HG03457 (cell line): ENCODE measurements around the gene NUTF2.
"Not testable (repeated sequence)": the region's sequence is repeated elsewhere in the genome, so short reads cannot be mapped to it uniquely, and the experiment has no call there.

Source experiments
- ATAC-seq: cut with Tn5 transposase; IDR thresholded peaks from one replicate; pipeline ENCODE4 v1.9.1; 2021; ENCODE audit warnings: moderate number of reproducible peaks; ENCODE audit not compliant: unreplicated experiment

NUTF2 gene

DNA sequence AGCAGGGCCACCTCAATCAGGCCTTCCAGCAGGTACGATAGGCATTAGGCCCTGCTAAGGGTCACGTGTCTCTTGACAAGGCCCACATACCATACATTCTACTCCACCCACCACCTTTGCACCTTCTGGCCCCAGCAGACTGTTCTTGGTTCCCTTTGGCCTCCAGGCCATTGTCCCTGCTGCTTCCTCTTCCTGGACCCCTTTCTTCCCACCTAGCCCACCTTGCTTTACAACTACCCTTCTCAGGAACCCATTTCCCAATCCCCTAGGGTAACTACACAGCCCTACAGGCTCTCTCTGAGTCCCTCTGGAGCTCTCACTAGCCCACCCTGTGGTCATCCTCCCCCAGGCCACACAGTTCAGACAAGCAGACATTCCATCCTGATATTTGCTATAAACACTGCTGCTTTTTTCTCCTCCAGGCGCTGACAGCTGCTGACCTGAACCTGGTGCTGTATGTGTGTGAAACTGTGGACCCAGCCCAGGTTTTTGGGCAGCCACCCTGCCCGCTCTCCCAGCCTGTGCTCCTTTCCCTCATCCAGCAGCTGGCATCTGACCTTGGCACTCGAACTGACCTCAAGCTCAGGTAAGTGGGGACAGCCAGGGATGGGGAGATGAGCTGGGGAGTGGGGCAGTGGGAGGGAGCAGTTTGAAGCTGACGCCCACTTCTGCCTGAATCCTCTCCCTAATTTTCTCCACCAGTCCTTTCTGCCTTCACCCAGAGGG is 36.6 kb downstream of the NUTF2 start:
- ATAC-seq = no peak

DNA sequence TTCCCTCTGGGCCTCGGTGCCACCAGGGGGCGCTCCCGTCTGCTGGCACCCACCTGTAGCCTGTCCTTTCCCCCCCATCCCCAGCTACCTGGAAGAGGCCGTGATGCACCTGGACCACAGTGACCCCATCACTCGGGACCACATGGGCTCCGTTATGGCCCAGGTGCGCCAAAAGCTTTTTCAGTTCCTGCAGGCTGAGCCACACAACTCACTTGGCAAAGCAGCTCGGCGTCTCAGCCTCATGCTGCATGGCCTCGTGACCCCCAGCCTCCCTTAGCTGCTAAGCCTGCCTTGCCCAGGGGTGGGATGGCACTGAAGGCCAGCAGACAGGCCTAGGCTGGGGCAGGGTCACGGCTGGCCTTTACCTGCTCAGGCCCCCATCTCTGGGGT is 37.1 kb downstream of the NUTF2 start:
- no peak for ATAC-seq

DNA sequence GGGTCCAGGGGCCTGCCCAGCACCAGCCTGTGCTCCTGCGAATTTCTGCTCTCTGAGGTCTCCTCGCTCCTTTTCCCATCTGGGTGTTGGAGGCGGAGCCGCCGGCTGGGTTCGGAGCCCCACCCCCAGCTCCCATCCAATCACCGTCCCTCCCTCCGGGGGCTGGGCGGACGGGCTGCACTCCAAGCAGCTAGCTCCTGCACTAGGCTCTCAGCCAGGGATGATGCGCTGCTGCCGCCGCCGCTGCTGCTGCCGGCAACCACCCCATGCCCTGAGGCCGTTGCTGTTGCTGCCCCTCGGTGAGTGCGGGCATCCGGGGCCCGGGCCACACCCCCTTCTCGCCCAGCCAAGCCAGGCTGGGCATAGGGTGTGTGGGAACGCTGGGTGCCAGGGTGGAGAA is 38.0 kb downstream of the NUTF2 start, which contains the start of gene NRN1L:
Gene NRN1L, plus strand, starts transcription at position 202 of the 400 bp plus-strand sequence. Its CDS starts 19 bp downstream, at position 221.
- ATAC-seq = no peak

DNA sequence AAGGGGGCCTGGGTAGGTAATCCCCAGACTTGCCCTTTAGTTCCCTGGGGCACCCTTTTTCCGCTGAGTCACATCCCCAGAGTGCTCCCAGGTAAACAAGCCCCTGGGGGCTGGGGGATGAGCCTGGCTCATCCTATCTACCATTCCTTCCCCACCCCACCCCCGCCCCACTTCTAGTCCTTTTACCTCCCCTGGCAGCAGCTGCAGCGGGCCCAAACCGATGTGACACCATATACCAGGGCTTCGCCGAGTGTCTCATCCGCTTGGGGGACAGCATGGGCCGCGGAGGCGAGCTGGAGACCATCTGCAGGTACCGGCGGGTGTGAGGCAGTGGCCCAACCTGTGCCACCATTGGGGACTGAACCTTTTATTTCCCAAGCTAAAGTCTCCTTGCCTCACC is 38.8 kb downstream of the NUTF2 start:
- no peak for ATAC-seq

DNA sequence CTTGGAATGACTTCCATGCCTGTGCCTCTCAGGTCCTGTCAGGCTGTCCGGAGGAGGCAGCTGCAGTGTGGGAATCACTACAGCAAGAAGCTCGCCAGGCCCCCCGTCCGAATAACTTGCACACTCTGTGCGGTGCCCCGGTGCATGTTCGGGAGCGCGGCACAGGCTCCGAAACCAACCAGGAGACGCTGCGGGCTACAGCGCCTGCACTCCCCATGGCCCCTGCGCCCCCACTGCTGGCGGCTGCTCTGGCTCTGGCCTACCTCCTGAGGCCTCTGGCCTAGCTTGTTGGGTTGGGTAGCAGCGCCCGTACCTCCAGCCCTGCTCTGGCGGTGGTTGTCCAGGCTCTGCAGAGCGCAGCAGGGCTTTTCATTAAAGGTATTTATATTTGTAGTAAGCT is 39.2 kb downstream of the NUTF2 start:
- no peak for ATAC-seq

DNA sequence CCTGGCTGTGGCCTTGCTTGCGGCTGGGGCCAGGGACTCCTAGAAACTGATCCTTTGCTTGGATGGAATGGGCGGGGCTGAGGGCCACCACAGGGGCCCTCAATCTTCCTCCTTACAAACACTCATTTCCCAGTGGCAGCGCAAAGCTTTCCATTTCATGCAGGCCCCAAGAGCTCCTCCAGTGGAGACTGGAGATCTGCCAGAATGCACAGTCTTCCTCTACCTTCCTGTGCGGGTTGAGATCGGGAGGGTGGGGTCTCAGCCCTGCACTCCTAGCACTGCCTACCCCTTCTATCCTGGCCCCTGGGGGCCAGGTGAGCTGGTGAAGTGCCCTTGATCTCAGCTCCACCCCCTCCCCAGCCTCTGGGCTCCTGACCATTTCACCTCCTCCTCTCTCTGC is 39.7 kb downstream of the NUTF2 start:
- no peak for ATAC-seq

DNA sequence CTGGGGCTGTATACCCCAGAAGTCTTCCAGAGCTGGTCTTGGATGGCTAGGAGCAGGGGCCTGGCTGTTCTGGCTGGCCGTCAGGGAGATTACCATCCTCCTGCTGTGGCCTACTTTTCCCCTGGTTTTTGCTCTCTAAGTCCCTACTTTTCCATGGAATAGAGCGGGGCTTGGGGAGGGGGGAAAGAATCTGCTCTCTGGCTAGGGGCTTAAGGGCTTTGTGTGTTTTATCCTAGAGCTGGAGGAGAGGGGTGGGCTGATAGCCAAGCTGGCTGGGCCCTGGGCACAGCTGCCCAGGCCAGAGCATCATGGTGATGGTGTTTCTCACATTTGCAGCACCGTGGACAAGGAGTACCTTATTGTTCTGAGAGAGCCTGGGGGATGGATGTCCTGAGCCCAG is 41.6 kb downstream of the NUTF2 start:
- ATAC-seq = no peak

DNA sequence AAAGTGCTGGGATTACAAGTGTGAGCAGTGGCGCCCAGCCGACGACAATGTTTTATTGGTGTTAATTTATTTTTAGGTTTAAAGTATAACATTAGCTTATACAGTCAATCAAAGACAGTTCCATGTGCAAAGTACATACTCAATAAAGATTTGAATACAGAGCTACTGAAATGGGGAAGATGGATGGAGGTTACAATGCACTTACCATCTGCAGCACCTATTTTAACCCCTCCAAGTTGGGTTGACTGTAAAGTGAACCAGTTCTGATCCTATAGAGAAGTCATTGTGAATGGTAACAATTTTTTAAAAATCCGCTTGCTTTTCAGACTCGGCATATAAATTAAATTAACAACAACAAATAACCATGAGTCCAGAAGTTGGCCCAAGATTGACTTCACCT is 45.6 kb downstream of the NUTF2 start:
- no peak for ATAC-seq

DNA sequence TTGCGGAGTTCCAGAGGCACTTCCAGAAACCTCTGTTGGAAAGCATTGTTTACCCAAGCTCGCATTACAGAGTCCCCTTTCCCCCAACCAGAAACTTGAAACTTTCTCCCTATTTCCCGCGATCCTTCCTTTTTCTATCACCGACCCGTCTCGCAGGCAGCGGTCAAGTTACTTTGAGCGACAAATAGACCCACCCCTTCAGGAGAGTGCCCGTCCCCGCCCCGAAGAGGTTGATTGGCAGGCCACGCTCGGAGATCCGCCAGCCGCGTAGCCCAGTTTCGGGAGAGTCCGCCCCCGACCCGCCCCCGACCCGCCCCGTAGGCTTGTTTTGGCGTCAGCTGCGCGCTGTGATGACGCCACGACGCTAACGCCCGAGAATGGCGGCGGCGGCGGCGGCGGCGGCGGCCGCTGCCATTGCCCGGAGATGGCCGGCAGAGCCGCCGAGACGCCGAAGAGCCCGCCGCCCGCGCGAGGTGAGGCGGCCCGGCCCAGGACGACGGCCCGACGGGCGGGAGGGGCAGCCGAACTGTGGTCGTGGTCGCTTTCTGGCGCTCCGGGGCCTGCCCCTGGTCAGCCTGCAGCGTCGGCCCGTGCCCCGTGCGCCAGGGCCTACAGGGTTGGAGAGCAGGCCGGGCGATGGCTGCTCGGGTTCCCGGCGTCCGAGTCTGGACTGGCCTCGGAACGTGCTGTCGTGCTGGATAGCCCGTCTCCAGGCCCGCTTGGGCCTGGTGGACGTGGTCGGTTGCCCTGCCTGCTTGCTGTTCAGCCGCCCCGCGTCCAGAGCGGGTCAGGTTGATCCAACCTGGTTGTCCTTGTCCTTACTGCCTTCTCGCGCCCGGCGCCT is 46.4 kb downstream of the NUTF2 start, which contains the start of gene PSKH1:
Gene PSKH1, plus strand, starts transcription at position 356 of the 844 bp plus-strand sequence. CDS start 15,496 bp downstream, outside the sequence.
- ATAC-seq = peak; percentile 76

DNA sequence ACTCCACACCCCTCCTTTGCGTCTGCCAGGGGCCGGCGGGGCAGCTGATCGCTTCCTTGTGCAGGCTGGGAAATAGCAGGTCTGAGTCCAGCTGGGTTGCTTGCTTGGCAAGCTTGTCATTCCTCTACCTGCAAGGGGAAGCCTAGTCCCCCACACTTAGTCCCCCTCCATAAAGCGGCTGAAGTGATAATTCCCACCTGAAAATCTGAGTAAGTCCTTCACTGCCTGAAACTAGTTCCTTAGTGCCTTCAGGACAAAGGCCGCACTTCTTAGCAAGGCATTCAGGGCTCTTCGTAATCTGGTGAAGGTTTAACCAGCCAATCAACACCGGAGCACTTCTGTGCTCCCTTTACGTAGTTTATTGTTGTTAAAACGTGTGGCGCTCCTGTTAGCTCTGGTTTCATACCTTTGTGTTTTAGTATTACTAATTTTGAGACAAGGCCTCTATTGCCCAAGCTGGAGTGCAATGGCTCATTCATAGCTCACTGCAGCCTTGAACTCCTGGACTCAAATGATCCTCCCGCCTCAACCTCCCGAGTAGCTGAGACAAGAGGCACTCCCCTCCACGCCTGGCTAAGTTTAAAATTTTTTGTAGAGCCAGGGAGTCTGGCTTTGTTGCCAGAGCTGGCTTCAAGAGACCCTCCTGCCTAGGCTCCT is 47.1 kb downstream of the NUTF2 start:
- no peak for ATAC-seq

DNA sequence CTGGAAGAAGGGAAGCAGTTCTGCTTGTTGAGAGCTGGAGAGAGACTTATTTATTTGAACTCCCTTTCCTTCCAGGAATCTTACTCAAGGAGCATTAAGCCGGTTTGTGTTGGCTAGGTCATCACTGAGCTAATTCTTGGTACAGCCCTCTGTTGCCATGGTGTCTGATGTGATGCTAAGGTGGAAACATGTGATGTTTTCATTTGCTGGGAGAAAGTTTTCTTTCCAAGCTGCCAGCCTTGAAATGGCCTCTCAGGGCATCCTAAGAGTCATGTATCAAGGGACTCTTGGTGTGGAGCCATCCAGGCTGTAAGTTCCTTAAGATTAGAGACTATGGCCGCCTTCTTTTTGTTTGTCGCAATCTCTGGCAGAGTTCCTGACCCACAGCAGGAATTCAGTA is 50.5 kb downstream of the NUTF2 start:
- ATAC-seq = no peak

DNA sequence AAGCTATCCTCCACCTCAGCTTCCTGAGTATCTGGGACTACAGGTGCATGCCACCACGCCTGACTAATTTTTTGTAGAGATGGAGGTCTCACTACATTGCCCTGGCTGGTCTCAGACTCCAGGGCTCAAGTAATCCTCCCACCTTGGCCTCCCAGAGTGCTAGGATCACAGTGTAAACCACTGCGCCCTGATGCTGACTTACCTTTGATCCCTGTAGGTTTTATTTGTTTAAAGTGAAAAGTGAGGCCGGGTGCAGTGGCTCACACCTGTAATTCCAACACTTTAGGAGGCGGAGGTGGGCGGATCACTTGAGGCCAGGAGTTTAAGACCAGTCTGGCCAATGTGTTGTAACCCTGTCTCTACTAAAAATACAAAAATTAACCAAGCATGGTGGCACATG is 55.0 kb downstream of the NUTF2 start:
- no peak for ATAC-seq

DNA sequence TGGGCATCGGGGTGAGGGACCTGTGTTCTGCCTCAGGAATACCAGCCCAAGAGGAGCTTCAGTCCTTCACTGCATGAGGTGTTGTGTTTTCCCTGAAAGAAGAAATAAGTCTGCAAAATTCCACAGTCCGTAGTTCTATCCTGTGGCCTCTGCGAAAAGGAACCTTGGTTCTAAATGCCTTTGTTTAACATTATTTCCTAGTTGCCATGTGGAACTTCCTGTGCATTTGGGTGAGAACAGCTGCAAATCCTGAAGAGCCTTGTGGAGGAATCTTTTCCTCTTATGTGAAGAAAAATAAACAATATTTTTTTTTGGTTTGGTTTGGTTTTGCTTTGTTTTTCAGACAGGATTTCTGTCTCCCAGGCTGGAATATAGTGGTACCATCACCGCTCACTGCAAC is 56.1 kb downstream of the NUTF2 start:
- no peak for ATAC-seq

DNA sequence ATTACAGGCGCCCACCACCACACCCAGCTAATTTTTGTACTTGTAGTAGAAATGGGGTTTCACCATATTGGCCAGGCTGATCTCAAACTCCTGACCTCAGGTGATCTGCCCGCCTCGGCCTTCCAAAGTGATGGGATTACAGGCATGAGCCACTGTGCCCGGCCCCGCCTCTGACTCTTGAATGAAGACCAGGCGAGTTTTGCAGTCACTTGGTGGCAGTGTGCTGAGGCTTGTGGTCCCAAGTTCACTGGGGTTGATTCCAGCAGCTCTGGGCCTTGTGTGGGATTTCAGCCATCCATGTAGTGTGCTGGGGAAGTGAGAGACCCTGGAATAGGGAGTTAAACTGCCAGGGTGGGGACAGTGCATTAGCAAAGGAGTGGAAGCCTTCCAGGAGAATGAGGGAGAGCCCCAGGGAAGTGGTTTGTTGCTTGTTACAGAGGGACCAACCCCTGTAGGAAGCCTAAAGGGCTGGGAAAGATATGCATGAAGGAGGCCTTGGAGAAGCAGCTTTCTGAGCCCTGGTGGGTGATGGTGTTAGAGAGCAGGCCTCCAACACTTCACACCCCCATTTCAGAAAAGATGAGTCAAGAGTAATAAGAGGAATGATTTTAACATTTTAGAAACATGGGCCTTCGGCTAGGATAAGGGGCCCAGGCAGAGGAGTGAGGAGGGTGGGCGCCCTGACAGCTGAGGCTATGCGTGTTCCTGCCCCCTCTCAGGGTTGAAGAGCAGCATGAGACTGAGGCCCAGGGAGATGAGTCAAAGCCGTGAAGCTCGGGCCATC is 60.9 kb downstream of the NUTF2 start:
- ATAC-seq = no peak

DNA sequence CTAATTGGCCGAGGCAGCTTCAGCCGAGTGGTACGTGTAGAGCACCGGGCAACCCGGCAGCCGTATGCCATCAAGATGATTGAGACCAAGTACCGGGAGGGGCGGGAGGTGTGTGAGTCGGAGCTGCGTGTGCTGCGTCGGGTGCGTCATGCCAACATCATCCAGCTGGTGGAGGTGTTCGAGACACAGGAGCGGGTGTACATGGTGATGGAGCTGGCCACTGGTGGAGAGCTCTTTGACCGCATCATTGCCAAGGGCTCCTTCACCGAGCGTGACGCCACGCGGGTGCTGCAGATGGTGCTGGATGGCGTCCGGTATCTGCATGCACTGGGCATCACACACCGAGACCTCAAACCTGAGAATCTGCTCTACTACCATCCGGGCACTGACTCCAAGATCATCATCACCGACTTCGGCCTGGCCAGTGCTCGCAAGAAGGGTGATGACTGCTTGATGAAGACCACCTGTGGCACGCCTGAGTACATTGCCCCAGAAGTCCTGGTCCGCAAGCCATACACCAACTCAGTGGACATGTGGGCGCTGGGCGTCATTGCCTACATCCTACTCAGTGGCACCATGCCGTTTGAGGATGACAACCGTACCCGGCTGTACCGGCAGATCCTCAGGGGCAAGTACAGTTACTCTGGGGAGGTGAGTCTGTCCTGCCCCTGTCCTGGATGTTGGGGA is 62.5 kb downstream of the NUTF2 start:
- no peak for ATAC-seq

DNA sequence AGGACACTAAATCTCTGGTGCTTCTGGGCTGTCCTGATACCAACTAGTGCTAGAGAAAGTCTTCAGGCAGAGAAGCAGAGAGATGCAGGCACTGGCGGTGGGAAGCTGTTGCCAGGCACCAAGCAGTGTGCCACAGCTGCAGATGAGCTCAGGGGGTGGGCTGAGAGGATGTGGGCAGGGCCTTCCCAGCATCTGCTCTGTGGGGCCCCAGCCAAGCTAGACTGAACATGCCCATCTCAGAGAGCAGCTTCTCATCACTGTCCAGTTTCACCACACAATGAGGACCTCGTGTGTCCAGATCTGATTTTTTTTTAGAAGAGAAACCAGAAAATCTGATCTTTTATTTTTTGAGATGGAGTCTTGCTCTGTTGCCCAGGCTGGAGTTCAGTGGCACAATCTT is 63.4 kb downstream of the NUTF2 start:
- ATAC-seq = no peak

DNA sequence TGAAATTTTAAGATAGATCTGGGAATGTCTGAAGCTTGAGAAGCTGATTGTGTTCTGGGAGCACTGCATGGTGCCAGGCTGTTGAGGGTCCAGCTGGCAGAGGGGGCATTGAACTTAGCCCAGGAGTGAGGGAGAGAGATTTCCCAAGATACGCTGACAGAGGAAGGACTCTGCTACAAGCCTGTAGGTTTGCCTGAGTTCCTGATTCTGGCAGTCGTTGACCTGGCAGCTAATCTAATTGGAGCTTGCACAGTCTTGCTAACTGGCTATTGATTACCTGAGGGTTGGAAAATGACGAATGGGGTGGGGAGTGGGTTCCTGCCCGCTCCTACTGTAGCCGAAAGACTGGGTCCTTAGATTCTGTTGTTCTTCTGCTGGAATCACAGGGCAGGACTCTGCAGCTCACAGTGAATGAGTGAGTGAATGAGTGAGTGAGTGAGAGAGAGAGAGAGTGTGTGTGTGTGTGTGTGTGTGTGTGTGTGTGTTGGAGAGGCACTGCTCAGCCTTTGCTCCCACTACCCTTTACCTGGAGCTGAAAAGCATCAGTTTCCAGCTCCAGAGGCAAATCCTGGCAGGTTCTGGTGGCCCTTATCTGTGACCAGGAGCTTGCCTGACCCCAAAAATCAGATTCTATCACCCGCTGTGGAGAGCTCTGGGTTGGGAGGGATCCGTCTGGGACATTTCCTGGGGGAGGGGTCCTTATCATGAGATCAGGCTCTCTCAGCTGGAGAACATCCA is 68.2 kb downstream of the NUTF2 start:
- no peak for ATAC-seq

DNA sequence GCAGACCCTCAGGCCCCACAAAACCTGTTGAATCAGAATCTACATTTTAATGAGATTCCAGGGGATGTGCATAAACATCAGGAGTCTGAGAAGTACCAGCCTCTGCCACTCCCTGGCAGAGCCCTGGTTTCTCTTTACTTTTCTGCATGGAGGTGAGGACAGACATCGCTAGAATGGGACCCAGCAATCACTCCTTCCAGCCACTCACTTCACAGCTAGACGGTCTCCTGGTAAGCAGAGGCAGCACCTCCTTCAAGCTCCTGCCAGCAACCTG is 68.7 kb downstream of the NUTF2 start:
- ATAC-seq = not testable (repeated sequence)

DNA sequence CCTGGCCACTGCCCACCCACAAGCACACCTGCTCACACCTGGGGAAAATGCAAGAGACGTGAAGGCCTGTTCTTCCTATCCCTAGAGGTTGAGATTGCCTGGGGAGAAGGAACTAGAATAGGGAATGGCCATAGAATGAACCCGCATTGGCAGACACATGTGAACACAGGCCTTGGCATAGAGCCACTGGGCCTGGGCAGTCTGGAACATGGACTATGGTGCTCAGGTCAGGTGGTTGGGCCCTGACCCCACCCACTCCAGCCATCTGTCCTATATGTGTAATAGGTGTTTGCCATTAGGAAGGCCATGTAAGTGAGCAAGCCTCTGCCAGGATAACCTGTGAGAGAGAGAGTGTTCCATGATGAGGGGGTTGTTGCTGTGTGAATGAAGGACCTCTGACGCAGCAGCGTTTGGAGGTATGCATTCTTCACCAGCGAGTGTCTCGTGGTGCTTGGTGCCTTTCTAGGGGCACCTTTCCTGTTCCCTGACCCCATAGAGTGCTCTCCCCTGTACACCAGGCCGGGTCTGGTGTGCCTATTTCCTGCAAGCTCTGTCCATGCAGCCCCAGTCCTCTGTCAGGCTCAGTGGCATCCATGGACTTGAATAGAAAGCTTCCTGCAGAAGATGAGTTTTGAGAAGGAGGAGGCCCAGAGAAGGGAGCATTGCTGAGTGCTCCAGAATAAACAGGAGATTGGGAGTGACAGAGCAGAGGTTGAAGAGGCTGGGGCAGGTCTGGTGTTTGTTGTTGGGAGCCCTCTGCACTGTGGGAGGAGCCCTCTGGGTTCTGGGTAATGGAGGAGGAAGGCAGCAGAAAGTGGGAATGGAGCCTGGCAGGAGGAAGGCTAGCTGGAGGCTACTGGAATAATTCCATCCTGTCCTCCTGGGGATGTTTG is 69.3 kb downstream of the NUTF2 start:
- ATAC-seq = no peak
